ENCODE measurements around the gene ZNF213.
"Not testable (repeated sequence)": the region's sequence is repeated elsewhere in the genome, so short reads cannot be mapped to it uniquely, and the experiment has no call there.

The ZNF213 gene

GRCh38 chr16:3129137-3130131, 5.4 kb upstream of the ZNF213 start:
- peak; percentile 74 for DNase-seq

- DNase-seq: peak; percentile 46
These were observed 3.0 kb upstream of the ZNF213 start for GRCh38 chr16:3131755-3132377.

- DNase-seq: no peak
These were observed 985 bp upstream of the ZNF213 start for GRCh38 chr16:3133844-3134243.

- no peak for DNase-seq
These were observed 392 bp downstream of the ZNF213 start for GRCh38 chr16:3135126-3135715.

GRCh38 chr16:3137267-3137666, 2.4 kb downstream of the ZNF213 start:
- DNase-seq: no peak

- no peak for DNase-seq
These were observed 3.5 kb downstream of the ZNF213 start for GRCh38 chr16:3138342-3138741.

- DNase-seq: no peak
These were observed 4.1 kb downstream of the ZNF213 start for GRCh38 chr16:3138823-3139426.

- DNase-seq: not testable (repeated sequence)
These were observed 4.7 kb downstream of the ZNF213 start for GRCh38 chr16:3139561-3139960.

- no peak for DNase-seq
These were observed 6.0 kb downstream of the ZNF213 start for GRCh38 chr16:3140603-3141427.

- no peak for DNase-seq
These were observed 7.0 kb downstream of the ZNF213 start for GRCh38 chr16:3141781-3142311.

- DNase-seq: no peak
These were observed 7.5 kb downstream of the ZNF213 start for GRCh38 chr16:3142327-3142726.

- DNase-seq: no peak
These were observed 7.9 kb downstream of the ZNF213 start for GRCh38 chr16:3142770-3143169.

GRCh38 chr16:3143189-3143588, 8.4 kb downstream of the ZNF213 start:
- DNase-seq: no peak

- DNase-seq: no peak
These were observed 8.9 kb downstream of the ZNF213 start for GRCh38 chr16:3143598-3144320.

- DNase-seq: no peak
These were observed 9.6 kb downstream of the ZNF213 start for GRCh38 chr16:3144321-3144983.

GRCh38 chr16:3145151-3145550, 10.3 kb downstream of the ZNF213 start:
- DNase-seq: no peak

- DNase-seq: no peak
These were observed 10.8 kb downstream of the ZNF213 start for GRCh38 chr16:3145660-3146059.

GRCh38 chr16:3147046-3147756, 12.4 kb downstream of the ZNF213 start:
- no peak for DNase-seq

- DNase-seq: no peak
These were observed 12.9 kb downstream of the ZNF213 start for GRCh38 chr16:3147757-3148104.
